ENCODE measurements around the gene CBX2.

CBX2 gene

DNA sequence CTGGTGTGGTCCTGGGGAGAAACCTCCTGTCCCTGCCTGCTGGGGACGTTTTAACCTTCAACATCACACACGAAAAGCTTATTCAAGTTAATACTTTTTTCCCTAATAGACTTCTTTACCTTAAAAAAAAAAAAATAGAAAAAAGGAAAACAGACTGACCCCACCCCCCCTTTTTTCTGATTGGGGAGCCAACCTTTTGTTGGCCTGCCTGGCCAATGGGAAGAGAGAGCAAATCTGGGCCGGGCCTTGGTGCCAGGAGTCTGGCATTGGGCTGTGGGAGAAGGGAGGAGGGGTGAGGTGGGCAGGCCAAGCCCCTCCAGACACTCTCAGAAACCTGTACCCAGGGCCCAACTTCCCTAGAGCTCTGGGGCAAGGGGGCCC, 16.0 kb downstream of the CBX2 start:
- TF ChIP-seq GATA2 (IDR thresholded peaks at IDR 0.05; ENCODE audit: low read depth, low read length) (no peak), GATA3 (IDR thresholded peaks at IDR 0.05; ENCODE audit: low read depth, low read length) (no peak)

DNA sequence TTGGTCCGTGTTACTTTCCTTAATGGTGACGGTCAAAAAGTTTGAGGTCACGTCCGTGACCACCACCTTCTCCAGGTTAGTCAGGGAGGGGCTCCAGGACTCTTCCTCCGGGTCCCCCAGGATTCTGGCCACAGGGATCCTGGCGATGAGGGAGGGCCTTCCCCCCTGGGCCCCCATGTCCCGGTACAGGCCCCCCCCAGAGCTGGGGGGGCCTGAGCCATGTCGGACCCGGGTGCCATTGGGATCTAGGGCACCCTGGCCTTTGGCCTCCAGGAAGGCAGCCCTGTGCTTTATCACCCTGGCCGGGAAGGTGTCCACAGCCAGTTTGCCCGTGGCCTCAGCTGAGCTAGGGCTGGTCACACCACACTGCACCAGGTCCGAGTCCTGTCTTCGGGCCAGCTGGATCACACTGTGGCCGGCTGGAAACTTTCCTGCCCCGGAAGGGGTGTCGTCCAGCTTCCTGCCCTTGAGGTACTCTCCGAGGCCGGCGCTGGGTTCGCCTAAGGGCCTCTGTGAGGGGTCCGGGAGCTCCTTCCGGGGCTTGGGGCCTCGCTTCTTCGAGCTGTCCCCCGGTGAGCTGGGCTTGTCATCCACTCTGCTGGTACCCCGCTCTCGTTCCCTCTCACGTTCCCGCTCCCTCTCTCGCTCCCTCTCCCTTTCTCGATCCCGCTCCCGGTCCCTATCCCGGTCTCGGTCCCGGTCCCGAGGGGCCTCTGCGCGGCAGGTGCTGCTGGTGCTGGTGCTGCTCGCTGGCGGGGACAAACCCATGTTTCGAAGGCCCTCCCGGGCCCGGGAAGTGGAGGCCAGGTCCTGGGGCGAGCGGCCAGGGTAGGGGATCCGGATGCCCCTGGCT, 16.9 kb downstream of the CBX2 start:
- TF ChIP-seq GATA2 (IDR thresholded peaks at IDR 0.05; ENCODE audit: low read depth, low read length) = no peak
- no peak for TF ChIP-seq GATA3 (IDR thresholded peaks at IDR 0.05; ENCODE audit: low read depth, low read length)

DNA sequence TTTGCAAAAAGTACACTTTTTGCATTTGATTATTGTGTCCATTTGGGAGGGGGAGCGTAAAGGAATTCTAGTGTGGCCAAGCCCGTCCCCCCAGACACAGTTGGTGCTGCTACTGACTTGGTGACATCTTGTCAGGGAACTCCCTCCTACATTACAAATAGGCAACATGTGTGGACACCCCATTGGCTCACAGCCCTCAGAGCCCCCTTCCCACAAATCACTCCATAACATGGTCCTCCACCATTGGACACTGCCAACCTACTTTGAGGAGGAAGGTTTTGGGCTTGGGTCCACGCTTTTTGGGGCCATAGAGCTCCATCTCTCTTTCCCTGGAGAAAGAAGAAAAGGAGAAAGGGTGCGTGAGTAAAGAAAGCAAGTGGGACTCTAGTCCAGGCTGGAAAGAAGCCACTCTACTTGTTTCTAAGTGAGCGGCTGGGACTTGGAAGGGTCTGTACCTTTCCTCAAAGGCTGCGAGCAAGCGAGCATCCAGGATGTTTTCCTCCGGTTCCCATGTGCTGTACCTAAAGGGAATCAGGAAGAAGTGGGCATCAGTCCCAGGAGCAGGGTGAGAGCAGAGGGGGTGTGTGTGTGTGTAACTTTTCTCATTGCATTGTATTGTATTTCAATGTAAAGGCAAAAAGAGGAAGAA, 18.0 kb downstream of the CBX2 start:
- TF ChIP-seq GATA2 (IDR thresholded peaks at IDR 0.05; ENCODE audit: low read depth, low read length) = no peak
- TF ChIP-seq GATA3 (IDR thresholded peaks at IDR 0.05; ENCODE audit: low read depth, low read length) = no peak

DNA sequence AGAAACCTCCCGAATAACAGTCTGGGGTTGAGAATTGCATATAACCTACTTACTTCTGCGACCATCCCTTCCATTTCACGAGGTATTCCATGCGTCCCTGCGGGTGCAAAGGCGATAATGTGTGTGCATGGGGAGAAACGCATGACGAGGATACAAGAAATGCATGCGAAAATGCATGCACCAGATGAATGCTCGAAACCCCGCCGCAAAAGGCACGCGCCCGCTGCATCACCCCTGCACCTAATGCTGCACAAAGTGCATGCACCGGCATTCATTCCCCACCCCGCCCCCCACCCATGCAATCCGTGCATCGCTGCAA, 18.5 kb downstream of the CBX2 start:
- no peak for TF ChIP-seq GATA2 (IDR thresholded peaks at IDR 0.05; ENCODE audit: low read depth, low read length)
- TF ChIP-seq GATA3 (IDR thresholded peaks at IDR 0.05; ENCODE audit: low read depth, low read length) = no peak

DNA sequence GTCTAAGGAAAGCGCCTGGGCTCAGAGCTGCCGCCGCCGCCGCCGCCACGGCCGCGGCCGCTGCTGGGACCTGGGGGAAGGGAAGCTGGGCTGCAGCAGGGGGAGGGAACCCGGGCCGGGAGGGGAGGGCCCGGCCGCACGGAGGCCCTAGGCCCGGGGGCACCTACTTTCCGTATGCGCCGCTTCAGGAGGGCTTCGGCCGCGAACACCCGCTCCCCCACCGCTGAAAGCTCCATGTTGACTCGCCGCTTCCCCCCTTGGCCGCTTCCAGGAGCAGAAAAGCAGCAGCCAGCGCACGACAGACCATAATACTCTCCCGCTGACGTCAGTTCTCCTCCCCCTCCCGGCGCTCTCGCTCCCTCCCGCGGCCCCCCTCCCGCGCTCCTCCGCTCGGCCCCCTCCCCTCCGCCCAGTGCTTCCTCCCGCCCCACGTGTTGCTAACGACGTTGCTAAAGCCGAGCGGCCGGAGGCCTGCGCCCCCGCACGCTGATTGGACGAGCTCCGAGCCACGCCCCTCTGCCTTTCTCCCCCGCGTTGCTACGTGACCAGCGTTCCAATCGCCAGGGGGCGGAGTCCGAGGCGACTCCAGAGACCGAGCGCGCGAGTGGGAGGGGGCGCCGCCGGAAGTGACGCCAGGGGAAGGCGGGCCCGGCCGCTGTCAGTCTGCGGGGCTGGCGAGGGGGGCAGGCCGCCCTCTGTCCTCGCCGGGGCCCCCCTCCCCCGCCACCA, 19.0 kb downstream of the CBX2 start, which contains the start of gene CBX8:
TSS of gene CBX8 (minus strand) at position 315 of the 729 bp plus-strand sequence. CDS start at position 236, 79 bp downstream.
- no peak for TF ChIP-seq GATA2 (IDR thresholded peaks at IDR 0.05; ENCODE audit: low read depth, low read length)
- TF ChIP-seq GATA3 (IDR thresholded peaks at IDR 0.05; ENCODE audit: low read depth, low read length) = no peak

DNA sequence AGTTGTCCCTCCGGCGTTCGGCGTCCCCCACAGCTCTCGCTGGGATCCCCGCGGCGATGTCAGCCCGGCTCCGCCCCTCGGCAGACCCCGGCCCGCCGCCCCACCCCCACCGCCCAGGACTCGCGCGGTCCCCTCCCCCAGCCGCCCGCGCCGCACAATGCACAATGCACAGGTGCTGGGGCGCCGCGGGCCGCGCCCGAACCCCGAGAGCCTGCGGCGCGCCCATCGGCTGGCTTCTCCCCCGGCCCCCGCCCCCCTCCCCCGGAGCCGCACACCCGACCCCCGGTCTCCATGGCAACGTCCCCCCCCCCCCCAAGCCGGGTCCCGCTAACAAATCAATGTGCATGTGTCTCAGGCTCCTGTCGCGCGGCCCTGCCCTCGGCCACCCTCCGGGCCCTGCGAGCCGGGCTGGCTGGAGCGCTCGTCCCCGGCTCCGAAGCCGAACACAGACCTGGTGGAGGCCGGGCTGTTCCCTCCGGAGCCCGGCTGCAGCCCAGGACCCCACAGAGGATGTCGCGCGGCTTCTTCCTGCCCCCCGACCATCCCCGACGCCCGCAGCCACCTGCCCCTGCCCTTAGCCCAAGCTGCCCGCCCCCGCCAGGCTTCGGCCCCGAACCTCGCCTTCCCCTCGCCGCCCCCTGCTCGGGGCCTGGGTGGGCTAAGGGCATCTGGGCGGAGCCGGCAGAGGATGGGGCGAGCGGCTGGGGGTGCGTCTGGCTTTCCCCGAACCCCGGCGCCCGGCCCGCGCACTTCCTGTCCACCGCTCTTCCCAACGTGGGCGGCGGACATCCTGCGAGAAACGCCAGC, 19.7 kb downstream of the CBX2 start:
- no peak for TF ChIP-seq GATA2 (IDR thresholded peaks at IDR 0.05; ENCODE audit: low read depth, low read length)
- TF ChIP-seq GATA3 (IDR thresholded peaks at IDR 0.05; ENCODE audit: low read depth, low read length) = no peak

DNA sequence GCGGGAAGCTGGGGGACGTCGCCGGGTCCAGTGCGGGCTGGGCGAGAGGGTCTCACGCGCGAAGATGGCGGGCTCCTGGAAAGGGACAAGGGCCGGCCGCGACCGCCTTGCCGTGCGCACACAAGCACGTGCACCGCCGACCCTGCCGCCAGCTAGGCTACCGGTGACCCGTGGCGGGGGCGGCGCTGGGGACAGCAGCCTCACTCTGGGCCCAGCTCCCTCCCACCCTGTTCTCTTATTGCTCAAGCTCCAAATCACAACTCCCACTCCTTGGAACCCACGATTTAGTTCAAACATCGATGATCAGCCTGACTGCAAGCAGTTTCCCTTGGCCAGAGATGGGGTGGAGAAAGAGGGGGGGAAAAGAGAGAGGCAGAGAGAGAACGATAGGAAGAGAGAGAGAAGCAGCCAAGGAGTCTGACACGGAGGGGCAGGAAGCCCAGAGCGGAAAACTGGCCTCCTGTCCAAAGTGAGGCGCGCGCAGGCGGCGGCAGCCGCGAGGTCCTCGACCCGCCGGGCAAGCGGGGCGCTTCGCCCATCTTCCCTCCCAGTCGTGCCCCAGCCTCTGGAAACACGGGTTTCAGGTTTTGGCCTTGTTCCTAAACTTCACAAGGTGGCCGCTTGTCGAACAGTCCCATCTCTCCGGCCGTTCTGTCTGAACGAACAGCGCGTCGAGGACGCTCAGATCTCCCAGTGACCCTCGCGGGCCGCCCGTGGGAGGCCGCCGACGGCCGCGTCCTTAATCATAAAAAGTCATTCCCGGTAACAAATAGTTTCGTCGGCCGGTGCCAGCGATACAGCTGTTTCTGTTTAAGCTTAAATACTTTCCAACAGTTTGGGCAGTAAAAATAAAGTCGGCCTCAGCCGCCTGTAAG, 20.6 kb downstream of the CBX2 start:
- TF ChIP-seq GATA2 (IDR thresholded peaks at IDR 0.05; ENCODE audit: low read depth, low read length) (no peak), GATA3 (IDR thresholded peaks at IDR 0.05; ENCODE audit: low read depth, low read length) (no peak)

DNA sequence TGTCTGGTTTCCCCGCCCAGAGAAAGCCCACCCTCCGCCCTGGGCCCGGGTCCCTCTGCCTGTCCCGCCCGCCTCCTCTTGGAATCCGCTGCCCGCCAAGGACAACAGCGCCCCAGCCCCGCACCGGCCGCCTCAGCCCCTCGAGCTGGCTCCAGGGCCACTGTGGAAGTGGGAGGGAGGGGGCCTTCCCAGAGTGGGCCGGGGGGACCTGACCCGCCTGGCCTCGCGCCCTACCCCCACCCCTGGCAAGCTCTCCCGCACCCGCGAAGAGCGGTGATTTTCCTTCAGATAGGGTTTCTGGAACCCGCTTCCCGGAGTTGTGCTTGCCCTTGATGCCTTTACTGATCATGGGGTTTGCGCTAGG, 21.2 kb downstream of the CBX2 start:
- TF ChIP-seq GATA2 (IDR thresholded peaks at IDR 0.05; ENCODE audit: low read depth, low read length) = no peak
- TF ChIP-seq GATA3 (IDR thresholded peaks at IDR 0.05; ENCODE audit: low read depth, low read length) = no peak

DNA sequence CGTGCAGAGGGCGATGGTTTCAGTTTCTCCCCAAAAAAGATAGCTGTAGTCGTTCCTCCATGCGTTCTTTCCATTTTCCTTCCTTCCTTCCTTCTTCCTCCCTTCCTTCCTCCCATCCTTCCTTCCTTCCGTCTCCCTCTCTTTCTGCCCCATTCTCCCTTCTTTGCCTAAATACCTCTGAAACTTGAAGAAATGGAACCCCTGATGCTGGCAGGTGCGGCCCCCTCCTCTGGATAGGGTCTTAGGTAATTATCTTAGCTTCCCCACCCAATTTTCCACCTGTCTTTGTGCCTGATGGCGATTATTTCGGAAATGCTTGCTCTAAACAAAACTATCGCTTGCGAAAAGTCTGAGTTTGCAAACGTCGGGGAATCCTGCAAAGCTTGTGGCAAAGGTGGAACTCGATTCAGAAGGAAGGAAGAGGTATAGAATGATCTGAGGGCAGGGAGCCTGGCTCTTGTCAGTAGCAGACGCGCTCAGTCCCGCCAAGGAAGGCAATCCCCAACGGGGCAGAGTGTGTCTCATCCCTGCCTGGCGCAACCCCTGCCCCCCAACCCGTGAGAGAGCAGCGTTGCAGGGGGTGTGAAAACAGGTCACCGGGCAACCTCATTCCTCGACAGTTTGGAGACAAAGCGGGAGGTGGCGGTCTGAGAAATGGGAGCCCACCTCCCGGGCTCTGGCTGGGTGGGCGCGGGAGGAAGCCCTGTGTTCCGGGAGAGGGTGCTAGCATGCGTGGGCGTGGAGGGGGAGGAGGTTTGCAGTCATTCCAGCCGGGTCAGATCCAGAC, 21.8 kb downstream of the CBX2 start:
- TF ChIP-seq GATA3 (IDR thresholded peaks at IDR 0.05; ENCODE audit: low read depth, low read length) = no peak
- TF ChIP-seq GATA2 (IDR thresholded peaks at IDR 0.05; ENCODE audit: low read depth, low read length) = no peak

DNA sequence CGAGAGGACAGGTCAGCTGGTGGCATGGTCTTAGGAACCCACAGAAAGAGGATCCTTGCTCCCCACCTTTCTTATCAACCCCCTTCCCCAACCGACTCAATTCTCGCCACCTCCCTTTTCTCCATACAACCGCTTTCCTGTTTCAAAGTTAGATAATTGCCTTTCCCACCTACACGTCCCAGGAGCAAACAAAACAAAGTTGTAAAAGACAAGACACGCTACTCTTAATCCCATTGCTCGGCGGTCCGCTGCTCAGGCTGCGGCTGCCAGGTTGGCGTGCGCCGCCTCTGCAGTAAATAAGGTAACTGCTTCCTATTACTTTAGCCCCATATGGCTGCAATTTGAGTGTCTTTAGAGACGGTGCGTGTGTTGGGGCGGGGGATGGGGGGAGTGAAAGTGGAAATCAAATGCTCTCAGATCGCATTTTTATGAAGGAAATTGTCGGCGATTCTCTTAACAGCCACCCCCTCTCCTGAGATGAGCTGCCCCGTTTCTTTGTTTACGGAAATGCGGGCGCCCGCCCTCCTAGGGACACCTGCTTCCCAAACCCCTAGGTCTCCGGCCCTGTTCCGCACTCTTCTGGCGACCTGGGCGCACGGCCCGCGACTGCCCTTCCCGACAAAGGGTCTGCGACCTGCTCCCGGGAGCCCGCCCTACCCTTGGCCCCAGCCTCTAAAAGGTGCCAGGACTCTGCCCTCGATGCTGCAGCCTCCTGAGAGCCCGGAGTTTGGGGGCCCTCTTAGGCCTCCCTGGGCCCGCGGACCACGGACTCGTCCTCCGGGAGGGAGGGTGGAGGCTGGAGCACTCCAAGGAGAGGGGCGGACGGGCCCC, 22.6 kb downstream of the CBX2 start:
- TF ChIP-seq GATA3 (IDR thresholded peaks at IDR 0.05; ENCODE audit: low read depth, low read length) = no peak
- no peak for TF ChIP-seq GATA2 (IDR thresholded peaks at IDR 0.05; ENCODE audit: low read depth, low read length)

DNA sequence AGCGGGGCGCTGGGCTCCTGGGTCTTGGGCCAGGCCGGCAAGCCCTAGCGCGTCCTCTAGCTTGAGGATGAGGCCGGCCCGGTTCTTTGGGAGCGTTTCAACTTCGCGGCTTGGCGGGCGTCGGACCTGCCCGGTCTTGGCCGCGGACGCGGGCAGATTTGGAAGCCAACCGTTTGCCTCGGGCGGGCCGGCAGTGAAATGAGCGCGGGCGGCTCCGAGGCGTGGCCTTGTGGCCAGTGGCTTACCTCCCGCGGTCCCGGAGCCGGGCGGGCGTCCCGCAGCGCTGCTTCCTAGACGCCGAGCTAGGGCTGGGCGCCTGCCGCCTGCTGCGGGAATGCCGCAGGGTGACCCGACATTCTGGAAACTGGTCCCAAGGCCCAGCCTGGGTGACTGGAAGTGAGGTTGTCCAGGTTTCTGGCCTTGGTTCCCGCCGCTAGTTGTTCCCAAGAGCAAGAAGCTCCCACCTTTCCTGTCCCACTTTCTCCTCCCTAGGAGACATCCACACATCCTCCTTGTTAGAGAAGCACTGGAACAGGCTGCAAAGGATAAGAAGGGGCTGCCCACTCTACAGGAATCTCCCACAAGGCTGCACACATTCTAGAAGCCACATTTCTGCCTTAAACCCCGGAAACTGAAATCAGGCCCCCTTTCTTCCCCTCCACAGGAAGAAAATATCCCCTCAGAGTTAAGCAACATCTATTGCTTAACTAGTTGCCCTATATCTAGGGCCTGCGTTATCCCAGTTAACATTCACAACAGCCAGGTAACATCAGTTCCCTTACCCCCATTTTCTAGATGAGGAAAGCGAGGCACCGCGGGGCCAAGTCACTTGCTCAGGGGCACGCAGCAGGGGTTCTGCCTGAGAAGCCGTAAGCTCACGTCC, 23.4 kb downstream of the CBX2 start:
- TF ChIP-seq GATA2 (IDR thresholded peaks at IDR 0.05; ENCODE audit: low read depth, low read length) (no peak), GATA3 (IDR thresholded peaks at IDR 0.05; ENCODE audit: low read depth, low read length) (no peak)
